Putamen (tissue), 1 donor: Measurements from ENCODE around the gene SH3RF3.

Experiments used
- DNase-seq: peaks from one replicate; pipeline ENCODE4 v3.0.0-alpha.2; 2016; ENCODE audit warnings: low spot score

SH3RF3 gene

GRCh38 chr2:109377976-109378375 lies 249.0 kb downstream of the SH3RF3 start:
- no peak for DNase-seq

GRCh38 chr2:109378682-109379081 lies 249.7 kb downstream of the SH3RF3 start:
- no peak for DNase-seq

GRCh38 chr2:109379507-109379906 lies 250.5 kb downstream of the SH3RF3 start:
- DNase-seq = no peak

- DNase-seq = no peak
These were observed 251.7 kb downstream of the SH3RF3 start for GRCh38 chr2:109380502-109381326.

GRCh38 chr2:109381327-109381820 lies 252.4 kb downstream of the SH3RF3 start:
- DNase-seq = no peak

GRCh38 chr2:109382226-109382895 lies 253.4 kb downstream of the SH3RF3 start:
- no peak for DNase-seq

- DNase-seq = peak; percentile 32
These were observed 253.9 kb downstream of the SH3RF3 start for GRCh38 chr2:109382951-109383350.

- peak; percentile 22 for DNase-seq
These were observed 254.7 kb downstream of the SH3RF3 start for GRCh38 chr2:109383505-109384307.

GRCh38 chr2:109384308-109385271 lies 255.6 kb downstream of the SH3RF3 start:
- DNase-seq = no peak

GRCh38 chr2:109385506-109385905 lies 256.5 kb downstream of the SH3RF3 start:
- DNase-seq = no peak

GRCh38 chr2:109386004-109386695 lies 257.1 kb downstream of the SH3RF3 start:
- DNase-seq = no peak

- DNase-seq = no peak
These were observed 258.3 kb downstream of the SH3RF3 start for GRCh38 chr2:109387221-109387735.

GRCh38 chr2:109387778-109388469 lies 258.9 kb downstream of the SH3RF3 start:
- DNase-seq = no peak

- no peak for DNase-seq
These were observed 262.2 kb downstream of the SH3RF3 start for GRCh38 chr2:109391243-109391642.

GRCh38 chr2:109392140-109392539 lies 263.1 kb downstream of the SH3RF3 start:
- no peak for DNase-seq

GRCh38 chr2:109392816-109393661 lies 264.0 kb downstream of the SH3RF3 start:
- no peak for DNase-seq

GRCh38 chr2:109393662-109393972 lies 264.6 kb downstream of the SH3RF3 start:
- DNase-seq = no peak

- no peak for DNase-seq
These were observed 266.6 kb downstream of the SH3RF3 start for GRCh38 chr2:109395494-109396201.
